LNCaP clone FGC (cell line): ENCODE results near the gene WIPF2.
A peak's percentile ranks its signal among the peaks of the same experiment; 100 is the strongest.
"Not testable (repeated sequence)": the region's sequence is repeated elsewhere in the genome, so short reads cannot be mapped to it uniquely, and the experiment has no call there.

ENCODE experiments used
- DNase-seq: peaks from one replicate; pipeline ENCODE4 v3.0.0-alpha.2; 2011; ENCODE audit warnings: low read depth
- H3K4me3 ChIP-seq: 2 replicates; pipeline ENCODE4 v1.5.1; 2011; ENCODE audit warnings: mild to moderate bottlenecking, low read depth, low read length, control low read depth
- CTCF ChIP-seq: IDR thresholded peaks from 2 replicates; pipeline ENCODE4 v1.5.1; 2012; ENCODE audit warnings: mild to moderate bottlenecking; ENCODE audit not compliant: control insufficient read depth, insufficient read depth; ENCODE audit errors: extremely low read depth

WIPF2 gene

GRCh38 chr17:40209404-40210093 lies 9.6 kb upstream of the WIPF2 start:
- no peak for DNase-seq
- no peak for TF ChIP-seq CTCF
- no peak overlapping the region for H3K4me3 ChIP-seq

- not testable (repeated sequence) for H3K4me3 ChIP-seq, DNase-seq
These were observed 5.2 kb upstream of the WIPF2 start for GRCh38 chr17:40213914-40214313.

- TF ChIP-seq CTCF = no peak
- no peak for DNase-seq
- no peak overlapping the region for H3K4me3 ChIP-seq
These were observed 931 bp upstream of the WIPF2 start for GRCh38 chr17:40218006-40218739.

GRCh38 chr17:40219594-40220338 lies 662 bp downstream of the WIPF2 start:
- TF ChIP-seq CTCF = no peak
- peak; percentile 31 for DNase-seq
- peak overlapping the region; percentile 64 for H3K4me3 ChIP-seq

- TF ChIP-seq CTCF = no peak
- no peak for DNase-seq
- no peak overlapping the region for H3K4me3 ChIP-seq
These were observed 5.8 kb downstream of the WIPF2 start for GRCh38 chr17:40224718-40225550.

- not testable (repeated sequence) for DNase-seq, H3K4me3 ChIP-seq
These were observed 10.0 kb downstream of the WIPF2 start for GRCh38 chr17:40229146-40229545.

GRCh38 chr17:40230670-40231069 lies 11.6 kb downstream of the WIPF2 start:
- TF ChIP-seq CTCF = no peak
- DNase-seq = no peak
- H3K4me3 ChIP-seq = no peak overlapping the region

GRCh38 chr17:40231928-40232327 lies 12.8 kb downstream of the WIPF2 start:
- not testable (repeated sequence) for H3K4me3 ChIP-seq, DNase-seq
